HG02943 (cell line): ENCODE measurements around the gene CCR9.
A peak's percentile ranks its signal among the peaks of the same experiment; 100 is the strongest.
"Not testable (repeated sequence)": the region's sequence is repeated elsewhere in the genome, so short reads cannot be mapped to it uniquely, and the experiment has no call there.

Experiments used
- ATAC-seq: cut with Tn5 transposase; IDR thresholded peaks from one replicate; pipeline ENCODE4 v1.9.1; 2021; ENCODE audit warnings: mild to moderate bottlenecking, low read depth, moderate library complexity; ENCODE audit not compliant: unreplicated experiment

Gene CCR9, protein sequence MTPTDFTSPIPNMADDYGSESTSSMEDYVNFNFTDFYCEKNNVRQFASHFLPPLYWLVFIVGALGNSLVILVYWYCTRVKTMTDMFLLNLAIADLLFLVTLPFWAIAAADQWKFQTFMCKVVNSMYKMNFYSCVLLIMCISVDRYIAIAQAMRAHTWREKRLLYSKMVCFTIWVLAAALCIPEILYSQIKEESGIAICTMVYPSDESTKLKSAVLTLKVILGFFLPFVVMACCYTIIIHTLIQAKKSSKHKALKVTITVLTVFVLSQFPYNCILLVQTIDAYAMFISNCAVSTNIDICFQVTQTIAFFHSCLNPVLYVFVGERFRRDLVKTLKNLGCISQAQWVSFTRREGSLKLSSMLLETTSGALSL

GRCh38 chr3:45885979-45886705, at the start of gene CCR9:
CCR9 (plus strand) TSS chr3:45886543; CDS start chr3:45894934, 8,391 bp downstream.
- no peak for ATAC-seq

DNA sequence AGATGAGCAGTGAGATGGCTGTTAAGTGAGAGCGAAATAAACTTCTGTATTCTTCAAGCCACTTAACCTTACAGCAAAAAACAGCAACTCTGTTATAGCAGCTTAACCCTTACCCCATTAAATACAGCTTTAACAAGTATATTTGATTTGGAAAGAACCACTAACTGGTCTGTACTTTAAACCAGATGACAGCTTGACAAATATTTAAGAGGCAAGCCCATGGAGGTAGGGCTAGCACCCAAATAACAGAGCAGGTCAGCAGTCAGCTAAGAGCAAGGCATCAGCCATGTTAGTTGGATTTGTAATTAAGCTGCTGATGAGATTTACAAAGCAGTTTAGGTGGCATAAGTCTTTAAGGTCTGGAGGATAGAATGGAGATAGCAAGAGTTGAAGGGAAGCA, 47.9 kb upstream of the CCR9 start:
- ATAC-seq = no peak

DNA sequence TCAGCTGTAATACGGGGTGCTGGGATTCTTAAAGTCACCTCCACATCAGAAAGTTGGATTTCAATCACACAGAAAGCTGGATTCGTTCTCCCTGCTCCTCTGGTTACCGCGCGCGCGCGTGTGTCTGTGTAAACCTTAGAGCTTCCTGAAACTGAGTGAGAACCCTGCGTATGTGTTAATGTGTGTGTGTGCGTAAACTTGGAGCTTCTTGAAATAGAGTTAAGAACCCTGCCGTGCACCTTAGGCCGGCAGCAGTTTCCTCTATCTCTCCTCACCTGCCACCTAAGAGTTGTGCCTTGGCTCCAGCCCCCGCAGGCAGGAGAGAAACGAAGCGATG, 45.0 kb upstream of the CCR9 start:
- ATAC-seq = peak; percentile 20

GRCh38 chr3:45841757-45842491, 44.4 kb upstream of the CCR9 start, which contains the start of gene LZTFL1:
LZTFL1 (minus strand) TSS chr3:45842119; CDS start chr3:45841991, 128 bp downstream.
- peak; percentile 90 for ATAC-seq

DNA sequence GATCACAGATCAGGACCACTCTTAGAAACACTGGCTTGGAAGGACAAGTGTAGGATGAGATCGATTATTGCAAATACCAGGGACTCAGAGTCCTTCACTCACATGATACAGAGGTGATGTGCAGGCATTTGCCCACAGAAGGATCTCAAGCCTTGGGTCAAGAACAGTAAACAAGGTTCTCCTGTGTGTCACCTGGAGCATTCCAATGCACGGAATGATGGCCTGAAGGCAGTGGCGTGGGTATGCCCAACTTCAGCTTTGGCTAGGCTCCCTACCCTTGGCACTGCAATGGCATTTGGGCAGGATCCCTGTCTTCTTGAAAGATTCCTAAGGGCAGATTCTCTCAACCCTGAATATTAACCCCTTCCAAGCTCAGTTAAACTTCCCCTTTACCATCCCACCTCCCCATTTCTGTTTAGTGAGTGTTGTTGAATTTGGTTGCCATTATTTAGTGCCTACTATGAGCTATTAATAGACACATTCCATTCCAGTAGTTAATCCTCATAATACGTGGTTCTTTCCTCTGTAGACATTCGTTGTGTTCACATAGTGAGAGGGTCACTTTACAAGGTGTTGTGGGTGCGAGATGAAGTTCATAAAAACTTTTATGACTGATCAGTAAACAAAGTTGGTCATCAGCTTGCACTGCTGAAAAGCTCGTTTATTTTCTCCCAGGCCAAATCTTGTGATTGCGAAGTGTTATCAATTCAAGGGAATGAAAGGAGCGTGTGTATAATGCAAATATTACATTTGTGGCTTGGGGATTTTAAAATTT, 43.3 kb upstream of the CCR9 start:
- ATAC-seq = no peak

GRCh38 chr3:45844616-45845015, 41.7 kb upstream of the CCR9 start:
- ATAC-seq = no peak

DNA sequence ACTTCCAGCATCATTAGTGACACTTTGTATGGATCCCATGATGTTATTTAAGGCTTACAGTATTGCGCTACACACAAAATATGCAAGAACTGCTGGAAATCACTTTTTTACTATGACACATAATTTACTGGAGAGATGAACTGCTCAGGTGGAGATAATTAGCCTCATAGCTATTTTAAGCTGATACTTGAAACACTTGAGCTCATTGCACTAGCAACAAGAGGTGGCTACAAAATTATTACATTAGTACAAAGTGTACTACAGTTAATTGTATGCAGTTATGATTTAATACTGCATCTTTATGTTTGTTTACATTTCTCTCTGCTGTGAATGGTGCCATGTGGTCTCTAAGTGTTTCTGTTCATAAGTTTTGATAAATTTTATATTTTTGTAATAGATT, 38.0 kb upstream of the CCR9 start:
- ATAC-seq = no peak

- ATAC-seq = no peak
Observed at GRCh38 chr3:45852828-45853227, 33.5 kb upstream of the CCR9 start.

- not testable (repeated sequence) for ATAC-seq
Observed at GRCh38 chr3:45856323-45856722, 30.0 kb upstream of the CCR9 start.

- not testable (repeated sequence) for ATAC-seq
Observed at GRCh38 chr3:45857024-45857423, 29.3 kb upstream of the CCR9 start.

DNA sequence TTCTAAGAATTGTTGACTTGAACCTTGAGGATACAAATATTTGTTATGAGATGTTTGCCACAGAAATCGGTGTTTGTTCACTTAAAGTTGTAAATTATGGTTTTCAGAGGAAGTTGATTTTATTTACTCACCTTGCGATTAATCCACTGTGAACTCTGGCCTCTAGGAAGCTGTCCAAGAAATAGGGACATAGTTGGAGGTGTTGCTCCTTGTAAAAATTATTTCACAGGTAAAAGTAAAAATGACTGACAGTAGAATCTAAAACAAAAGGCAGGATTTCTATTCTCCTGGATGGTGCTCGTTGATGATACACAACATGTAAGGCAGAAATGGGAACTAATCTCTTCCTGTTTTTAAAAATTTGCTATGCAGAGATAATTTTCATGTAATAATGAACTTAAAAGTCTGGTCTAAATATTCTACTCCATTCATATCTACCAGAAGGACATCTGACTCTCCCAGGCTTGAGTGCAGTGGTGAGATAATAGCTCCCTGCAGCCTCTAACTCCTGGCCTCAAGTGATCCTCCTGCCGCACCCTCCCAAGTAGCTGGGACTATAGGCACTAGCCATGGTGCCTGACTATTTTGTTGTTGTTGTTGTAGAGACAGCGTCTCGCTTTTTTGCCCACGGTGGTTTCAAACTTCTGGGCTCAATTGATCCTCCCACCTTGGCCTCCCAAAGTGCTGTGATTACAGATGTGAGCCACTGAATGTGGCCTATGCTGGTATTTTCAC, 27.4 kb upstream of the CCR9 start:
- ATAC-seq = no peak

GRCh38 chr3:45860481-45860880, 25.9 kb upstream of the CCR9 start:
- ATAC-seq = no peak

DNA sequence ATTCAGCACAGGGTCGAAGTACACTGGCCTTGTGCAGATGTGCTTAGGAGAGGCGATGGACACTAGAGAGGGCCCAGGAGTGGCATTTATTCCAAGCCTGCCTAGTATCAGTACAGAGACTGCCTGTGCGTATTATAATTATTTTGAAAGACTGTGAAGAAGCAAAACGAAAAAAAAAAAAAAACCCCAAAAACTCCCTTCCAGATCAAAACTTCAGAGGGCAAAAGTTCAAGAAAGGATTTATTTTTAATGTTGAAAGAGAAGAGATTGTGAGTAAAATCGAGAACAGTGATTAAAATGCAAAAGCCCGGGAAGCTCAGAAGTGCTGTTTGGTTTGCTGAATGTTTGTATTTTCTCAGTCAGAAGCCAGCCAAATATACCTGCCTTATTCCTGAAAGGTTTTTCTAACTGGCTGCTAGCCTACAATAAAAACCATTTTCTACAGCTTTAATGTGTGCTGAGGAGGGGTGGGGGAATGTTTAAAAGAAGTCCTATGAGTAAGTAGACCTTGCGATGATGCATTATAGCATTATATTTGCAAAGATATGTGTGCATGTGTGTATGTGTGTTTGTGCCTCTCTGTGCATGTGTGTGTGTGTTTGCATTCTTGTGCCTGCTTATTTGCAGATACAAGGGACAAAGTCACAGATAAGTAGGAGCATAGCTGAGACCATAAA, 25.2 kb upstream of the CCR9 start:
- no peak for ATAC-seq

- ATAC-seq = peak; percentile 75
Observed at GRCh38 chr3:45864760-45865519, 21.4 kb upstream of the CCR9 start.

DNA sequence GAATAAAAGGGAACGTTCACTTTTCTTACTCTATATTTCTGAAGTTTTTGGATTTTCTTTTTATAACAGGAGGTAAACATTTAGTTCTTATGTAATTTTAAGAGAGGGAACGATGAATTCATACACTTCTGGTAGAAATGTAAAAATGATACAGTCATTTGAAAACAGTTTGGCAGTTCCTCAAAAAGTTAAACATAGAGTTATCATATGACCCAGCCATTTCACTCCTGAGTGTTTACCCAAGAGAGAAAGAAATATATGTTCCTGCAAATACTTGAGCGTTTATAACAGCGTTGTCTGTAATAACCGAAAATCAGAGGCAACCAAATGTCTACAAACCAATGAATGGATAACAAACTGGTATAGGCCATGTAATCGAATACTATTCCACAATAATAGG, 20.8 kb upstream of the CCR9 start:
- no peak for ATAC-seq

DNA sequence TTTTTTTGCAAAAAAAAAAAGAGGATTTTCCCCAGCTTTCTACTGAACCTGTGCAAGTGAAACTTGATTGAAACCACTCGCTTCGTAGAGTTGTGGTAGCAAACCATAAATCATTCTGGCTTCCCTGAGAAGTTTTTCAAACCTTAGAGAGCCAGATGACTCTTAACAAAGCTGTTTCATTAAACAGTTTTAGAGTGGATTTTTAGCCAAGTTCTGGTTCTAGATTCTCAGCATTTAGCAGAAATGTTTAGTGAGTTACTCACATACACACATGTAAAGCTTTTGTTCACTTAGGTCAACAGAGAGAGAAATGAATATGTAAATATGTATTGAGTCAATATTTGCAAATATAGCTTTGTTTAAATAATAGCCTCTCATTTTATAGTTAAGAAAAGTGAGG, 18.1 kb upstream of the CCR9 start:
- ATAC-seq = no peak

GRCh38 chr3:45868650-45869049, 17.7 kb upstream of the CCR9 start:
- no peak for ATAC-seq

DNA sequence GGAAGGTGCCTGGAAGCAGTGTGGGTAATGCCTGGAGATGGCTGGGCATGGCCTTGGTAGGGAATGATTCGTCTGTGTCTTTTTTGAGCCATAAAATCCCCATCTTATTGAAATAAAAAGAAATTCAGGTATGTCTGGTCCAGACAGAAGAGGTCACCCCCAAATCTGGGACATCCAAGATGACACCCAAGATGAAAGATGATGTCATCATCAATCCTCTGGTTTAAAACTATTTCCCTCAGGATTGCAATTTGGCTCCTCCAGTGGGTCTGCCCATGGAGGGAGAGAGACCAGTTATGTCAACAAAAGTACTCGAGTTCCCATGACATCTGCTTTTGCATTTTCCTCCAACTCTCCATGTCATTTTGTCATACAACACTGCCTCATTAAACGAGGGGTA, 16.7 kb upstream of the CCR9 start:
- ATAC-seq = no peak

DNA sequence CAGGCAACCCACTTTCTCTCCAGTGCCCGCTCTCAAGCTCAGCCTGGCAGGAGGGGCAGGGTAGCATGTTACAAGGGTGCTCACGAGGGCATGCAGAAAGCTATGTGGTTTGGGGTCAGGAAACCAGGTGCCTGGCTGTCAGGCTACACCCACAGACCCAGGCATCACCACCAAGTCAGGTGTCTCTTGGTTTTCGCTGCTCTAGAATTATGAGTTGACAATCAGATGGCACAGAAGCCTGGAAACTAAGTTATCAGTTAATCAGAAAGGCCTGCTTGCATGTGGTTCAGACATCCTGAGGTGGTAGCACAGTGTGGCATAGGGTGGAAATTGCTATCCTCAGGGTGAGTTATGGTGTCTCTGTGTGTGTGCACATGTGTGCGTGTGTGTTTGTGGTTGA, 16.2 kb upstream of the CCR9 start:
- ATAC-seq = no peak
